SHP77 treated with DMSO at 0.1 percent for 48 hours (cell line): ENCODE data around the gene OR51B4.
"Not testable (repeated sequence)": the region's sequence is repeated elsewhere in the genome, so short reads cannot be mapped to it uniquely, and the experiment has no call there.

Experiments
- DNase-seq: peaks from one replicate; lab custom pipeline; 2025; lab: John Stamatoyannopoulos, UW

Gene OR51B4

DNA sequence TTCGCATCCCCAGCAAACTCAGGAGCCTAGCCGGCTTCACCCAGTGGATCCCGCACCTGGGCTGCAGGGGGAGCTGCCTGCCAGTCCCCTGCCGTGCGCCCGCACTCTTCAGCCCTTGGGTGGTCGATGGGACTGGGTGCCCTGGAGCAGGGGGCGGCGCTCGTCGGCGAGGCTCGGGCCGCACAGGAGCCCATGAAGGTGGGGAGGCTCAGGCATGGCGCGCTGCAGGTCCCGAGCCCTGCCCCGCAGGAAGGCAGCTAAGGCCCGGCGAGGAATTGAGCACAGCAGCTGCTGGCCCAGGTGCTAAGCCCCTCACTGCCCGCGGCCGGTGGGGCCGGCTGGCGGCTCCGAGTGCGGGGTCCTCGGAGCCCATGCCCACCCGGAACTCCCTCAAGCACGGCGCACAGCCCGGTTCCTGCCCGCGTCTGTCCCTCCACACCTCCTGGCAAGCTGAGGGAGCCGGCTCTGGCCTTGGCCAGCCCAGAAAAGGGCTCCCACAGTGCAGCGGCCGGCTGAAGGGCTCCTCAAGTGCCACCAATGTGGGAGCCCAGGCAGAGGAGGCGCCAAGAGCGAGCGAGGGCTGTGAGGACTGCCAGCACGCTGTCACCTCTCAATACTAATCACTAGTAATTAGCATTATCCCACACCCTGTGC is 7.3 kb downstream of the OR51B4 start:
- not testable (repeated sequence) for DNase-seq

DNA sequence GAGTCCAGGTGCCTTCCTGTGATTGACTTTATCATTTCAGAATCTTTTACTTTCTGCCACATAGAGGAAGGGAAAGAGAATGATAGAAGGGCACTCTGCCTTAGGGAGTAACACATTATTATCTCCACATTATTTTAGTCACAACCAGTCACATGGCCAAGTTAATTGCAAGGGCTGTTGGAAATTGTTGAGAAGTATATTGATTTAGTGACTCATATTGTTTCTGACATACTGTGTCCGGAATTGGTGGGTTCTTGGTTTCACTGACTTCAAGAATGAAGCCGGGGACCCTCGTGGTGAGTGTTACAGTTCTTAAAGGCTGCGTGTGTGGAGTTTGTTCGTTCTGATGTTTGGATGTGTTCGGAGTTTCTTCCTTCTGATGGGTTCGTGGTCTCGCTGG is 8.7 kb downstream of the OR51B4 start:
- DNase-seq = no peak

GRCh38 chr11:5291207-5291838 is 10.4 kb downstream of the OR51B4 start:
- no peak for DNase-seq

GRCh38 chr11:5290106-5290505 is 11.6 kb downstream of the OR51B4 start:
- DNase-seq = no peak

DNA sequence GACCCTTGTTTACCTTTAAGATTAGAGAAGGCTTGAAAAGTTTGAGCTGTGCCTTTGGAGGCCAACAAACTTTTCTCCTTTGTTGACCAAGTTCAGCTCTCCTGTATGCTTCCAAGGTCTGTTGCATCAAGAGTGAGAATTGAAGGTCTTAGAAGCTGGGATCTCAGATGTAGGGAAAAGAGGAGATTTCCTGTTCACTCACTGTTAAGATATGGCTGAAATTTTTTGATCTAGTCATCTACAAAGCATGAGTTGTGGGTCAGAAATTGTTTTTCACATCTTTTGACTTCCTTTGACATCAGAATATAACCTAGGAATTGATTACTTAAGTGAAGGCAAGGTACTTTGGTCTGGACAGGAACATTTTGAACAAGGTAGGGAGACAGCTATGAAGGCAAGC is 12.1 kb downstream of the OR51B4 start:
- no peak for DNase-seq

- no peak for DNase-seq
These were observed 12.7 kb downstream of the OR51B4 start for GRCh38 chr11:5288906-5289550.

DNA sequence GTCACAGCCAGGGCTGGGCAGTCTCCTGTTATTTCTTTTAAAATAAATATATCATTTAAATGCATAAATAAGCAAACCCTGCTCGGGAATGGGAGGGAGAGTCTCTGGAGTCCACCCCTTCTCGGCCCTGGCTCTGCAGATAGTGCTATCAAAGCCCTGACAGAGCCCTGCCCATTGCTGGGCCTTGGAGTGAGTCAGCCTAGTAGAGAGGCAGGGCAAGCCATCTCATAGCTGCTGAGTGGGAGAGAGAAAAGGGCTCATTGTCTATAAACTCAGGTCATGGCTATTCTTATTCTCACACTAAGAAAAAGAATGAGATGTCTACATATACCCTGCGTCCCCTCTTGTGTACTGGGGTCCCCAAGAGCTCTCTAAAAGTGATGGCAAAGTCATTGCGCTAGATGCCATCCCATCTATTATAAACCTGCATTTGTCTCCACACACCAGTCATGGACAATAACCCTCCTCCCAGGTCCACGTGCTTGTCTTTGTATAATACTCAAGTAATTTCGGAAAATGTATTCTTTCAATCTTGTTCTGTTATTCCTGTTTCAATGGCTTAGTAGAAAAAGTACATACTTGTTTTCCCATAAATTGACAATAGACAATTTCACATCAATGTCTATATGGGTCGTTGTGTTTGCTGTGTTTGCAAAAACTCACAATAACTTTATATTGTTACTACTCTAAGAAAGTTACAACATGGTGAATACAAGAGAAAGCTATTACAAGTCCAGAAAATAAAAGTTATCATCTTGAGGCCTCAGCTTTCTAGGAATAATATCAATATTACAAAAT is 13.4 kb downstream of the OR51B4 start:
- no peak for DNase-seq

- DNase-seq = no peak
These were observed 14.8 kb downstream of the OR51B4 start for GRCh38 chr11:5286901-5287300.

GRCh38 chr11:5286351-5286750 is 15.4 kb downstream of the OR51B4 start:
- DNase-seq = no peak

DNA sequence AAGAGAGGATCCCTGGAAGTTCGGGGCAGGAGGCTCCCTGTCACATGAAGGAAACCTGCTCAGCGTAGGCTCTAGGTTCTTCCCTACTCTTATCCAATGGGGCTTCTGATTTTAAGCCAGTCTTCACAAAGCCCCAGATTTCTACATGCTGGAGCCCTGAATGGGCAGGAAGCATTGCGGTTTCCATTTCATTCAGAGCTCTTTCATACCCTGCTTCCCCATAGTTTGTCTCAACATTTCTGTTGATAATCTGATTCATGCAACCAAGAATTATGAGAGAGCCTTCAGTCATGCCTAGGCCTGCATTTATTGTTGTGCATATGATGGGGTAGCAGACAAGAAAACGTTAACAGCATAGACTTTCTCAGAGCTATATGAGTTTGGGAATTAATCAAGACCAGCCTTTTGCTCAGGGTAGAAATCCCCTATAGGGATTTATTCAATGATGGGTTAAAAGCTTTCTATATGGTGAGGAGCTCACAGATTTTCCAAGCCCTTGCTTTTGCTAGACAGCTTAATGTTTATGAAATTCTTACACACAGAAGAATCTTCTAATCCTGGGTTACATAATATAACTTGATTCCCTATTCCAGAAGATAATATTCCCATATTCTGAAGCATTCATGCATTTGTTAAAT is 15.9 kb downstream of the OR51B4 start:
- no peak for DNase-seq

GRCh38 chr11:5284637-5285036 is 17.1 kb downstream of the OR51B4 start:
- no peak for DNase-seq

GRCh38 chr11:5283882-5284281 is 17.9 kb downstream of the OR51B4 start:
- DNase-seq = no peak

GRCh38 chr11:5283086-5283485 is 18.7 kb downstream of the OR51B4 start:
- no peak for DNase-seq

DNA sequence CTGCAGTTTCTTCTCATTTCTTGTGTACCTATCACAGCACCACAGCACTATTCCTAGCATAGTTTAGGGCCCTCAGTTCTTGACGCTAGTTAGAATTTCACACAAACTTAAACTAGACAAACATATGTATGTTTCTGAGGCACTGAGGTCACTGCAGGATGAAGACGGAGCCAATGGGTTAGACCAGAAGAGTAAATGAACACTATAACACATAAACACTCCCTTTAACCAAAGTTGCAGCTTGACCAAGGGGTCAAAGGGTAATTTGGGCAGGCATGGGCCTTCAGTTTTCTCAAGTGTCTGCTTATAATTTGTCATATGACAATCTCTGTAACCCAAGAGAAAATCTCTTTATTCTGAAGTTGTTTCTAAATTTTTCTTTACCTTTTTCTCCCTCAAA is 19.1 kb downstream of the OR51B4 start:
- no peak for DNase-seq

DNA sequence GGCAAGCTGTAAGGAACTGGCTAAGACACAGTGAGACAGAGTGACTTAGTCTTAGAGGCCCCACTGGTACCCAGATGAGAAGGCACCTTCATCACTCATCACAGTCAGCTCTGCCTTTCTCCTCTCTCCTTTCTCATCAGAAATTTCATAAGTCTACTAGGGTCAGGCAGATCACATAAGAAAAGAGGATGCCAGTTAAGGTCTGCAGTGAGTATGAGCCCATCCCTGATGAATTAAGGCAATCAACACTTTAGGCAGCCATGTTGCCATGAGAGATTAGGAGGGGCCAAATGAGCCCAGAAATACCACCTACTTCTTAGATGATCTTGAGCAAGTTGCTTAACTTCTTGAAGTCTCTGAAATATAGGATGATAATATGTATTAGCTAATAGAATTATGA is 20.1 kb downstream of the OR51B4 start:
- DNase-seq = no peak

DNA sequence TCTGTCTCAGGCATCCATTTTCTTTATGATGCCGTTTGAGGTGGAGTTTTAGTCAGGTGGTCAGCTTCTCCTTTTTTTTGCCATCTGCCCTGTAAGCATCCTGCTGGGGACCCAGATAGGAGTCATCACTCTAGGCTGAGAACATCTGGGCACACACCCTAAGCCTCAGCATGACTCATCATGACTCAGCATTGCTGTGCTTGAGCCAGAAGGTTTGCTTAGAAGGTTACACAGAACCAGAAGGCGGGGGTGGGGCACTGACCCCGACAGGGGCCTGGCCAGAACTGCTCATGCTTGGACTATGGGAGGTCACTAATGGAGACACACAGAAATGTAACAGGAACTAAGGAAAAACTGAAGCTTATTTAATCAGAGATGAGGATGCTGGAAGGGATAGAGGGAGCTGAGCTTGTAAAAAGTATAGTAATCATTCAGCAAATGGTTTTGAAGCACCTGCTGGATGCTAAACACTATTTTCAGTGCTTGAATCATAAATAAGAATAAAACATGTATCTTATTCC is 21.1 kb downstream of the OR51B4 start:
- DNase-seq = no peak

DNA sequence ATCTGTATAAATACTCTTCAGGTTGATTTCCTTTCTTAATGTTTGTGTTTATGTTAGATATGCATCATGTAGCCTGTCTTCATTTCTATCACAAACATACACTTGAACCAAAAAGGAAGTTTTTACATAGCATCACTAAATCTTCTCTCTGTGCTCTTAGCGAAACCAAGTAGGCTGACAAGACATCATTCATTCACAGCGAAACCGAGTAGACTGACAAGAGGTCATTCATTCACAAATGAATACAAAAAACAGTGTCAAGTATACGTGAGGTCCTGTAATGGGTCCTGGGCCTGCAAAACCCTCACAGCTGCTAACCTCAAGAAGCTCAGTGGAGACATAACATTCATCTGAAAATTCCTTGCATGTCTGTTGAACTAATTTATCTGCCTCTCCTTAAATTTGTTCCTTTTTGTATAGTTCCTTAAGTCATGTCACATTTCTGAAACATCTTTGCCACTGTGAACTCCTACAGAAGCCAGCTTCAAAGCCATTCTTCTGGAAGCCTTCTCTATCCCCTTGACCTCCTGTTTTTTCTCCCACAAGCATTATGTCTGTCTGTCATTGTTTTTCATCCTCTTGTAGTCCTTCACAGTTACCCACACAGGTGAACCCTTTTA is 22.2 kb downstream of the OR51B4 start:
- DNase-seq = no peak

DNA sequence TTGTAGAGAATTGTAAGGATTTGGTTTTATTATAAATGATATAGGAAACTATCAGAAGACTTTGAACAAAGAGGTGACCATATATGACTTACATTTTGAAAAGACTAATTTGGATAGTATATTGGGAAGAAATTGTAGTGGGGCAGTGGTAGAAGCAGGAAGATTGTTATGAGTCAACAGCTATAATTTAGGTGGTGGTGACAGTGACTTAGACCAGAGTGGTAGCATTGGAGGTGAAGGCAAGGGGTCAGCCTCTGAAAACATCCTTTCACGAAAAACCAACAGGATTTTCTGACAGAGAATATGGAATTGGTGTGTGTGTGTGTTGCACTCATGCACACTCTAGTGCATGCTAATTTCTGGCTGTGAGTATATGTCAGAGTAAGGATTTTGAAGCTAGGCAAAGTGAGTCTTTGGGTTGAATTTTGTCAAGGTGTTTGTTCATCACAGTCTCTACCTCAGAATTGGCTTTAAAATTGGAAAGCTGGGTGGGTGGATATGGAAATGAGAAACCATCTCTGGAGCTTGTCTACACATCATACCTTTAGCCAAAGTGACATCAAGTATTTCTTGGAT is 23.9 kb downstream of the OR51B4 start:
- DNase-seq = no peak

DNA sequence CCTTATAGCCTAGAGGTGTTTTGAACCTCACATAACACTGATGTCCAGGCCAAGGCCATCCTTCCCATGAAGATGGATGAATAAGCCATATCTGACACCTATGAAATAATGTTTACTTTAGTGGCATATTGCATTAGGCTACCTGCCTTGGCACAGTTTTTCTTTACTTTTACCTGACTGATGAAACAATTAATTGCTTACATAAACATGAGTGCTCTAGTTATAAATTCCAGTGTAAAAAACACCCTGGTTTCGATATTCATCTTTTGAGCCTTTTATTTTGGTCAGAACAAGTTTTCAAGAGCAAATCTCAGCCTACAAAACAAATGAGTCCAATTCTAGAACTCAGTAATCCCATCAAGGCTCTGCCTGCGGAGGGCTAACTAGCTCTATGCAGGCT is 25.0 kb downstream of the OR51B4 start:
- no peak for DNase-seq

DNA sequence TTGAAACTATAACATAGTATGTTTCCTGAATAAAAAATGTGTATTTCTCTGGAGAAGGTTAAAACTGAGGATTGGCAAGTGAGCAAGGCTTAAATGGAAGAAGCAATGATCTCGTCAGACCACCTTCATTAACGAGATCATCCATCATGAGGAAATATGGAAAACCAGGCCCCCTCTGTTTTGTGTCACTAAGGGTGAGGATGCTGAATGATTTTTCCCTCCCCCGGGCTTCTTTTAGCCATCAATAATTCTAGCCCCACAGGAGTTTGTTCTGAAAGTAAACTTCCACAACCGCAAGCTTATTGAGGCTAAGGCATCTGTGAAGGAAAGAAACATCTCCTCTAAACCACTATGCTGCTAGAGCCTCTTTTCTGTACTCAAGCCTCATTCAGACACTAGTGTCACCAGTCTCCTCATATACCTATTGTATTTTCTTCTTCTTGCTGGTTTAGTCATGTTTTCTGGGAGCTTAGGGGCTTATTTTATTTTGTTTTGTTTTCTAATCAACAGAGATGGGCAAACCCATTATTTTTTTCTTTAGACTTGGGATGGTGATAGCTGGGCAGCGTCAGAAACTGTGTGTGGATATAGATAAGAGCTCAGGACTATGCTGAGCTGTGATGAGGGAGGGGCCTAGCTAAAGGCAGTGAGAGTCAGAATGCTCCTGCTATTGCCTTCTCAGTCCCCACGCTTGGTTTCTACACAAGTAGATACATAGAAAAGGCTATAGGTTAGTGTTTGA is 26.2 kb downstream of the OR51B4 start:
- DNase-seq = no peak

GRCh38 chr11:5274395-5274794 is 27.4 kb downstream of the OR51B4 start:
- no peak for DNase-seq
